Mesothelial cell of epicardium (in vitro differentiated cells): ENCODE data around the gene PCSK4. TPM values are rescaled to one million over a fixed set of nuclear protein-coding genes. Genes with fewer than 3 reads are reported as not detected.

Experiments
- DNase-seq, 2 experiments: peaks; one replicate each; pipeline ENCODE4 v3.0.0; 2021; ENCODE audit warnings: low spot score in 2 of 2; ENCODE audit not compliant: unreplicated experiment in 2 of 2
- H3K27ac Mint-ChIP-seq: 2 replicates; pipeline ENCODE4 v1.8.0; 2021; ENCODE audit warnings: mixed read lengths
- H3K27me3 Mint-ChIP-seq: 2 replicates; pipeline ENCODE4 v1.8.0; 2021; ENCODE audit warnings: low read depth, mixed read lengths
- H3K36me3 Mint-ChIP-seq: 2 replicates; pipeline ENCODE4 v1.8.0; 2021; ENCODE audit warnings: mixed read lengths
- H3K4me1 Mint-ChIP-seq: 2 replicates; pipeline ENCODE4 v1.8.0; 2021; ENCODE audit warnings: mixed read lengths
- H3K4me3 Mint-ChIP-seq: 2 replicates; pipeline ENCODE4 v1.8.0; 2021; ENCODE audit warnings: mild to moderate bottlenecking, moderate library complexity, mixed read lengths
- H3K9me3 Mint-ChIP-seq: 2 replicates; pipeline ENCODE4 v1.8.0; 2021; ENCODE audit warnings: mixed read lengths
- CTCF ChIP-seq: fragments of 200-600 bp; sonication (generic); IDR thresholded peaks from one replicate; pipeline ENCODE4 v1.5.0; 2021; ENCODE audit warnings: antibody characterized with exemption; ENCODE audit not compliant: unreplicated experiment
- total RNA-seq: library from RNA; stranded (reverse); gene quantifications from 3 replicates; pipeline ENCODE4 v1.2.1, GENCODE V29; 2021

Gene PCSK4
- total RNA-seq, 1 donor from 2014 or later: 22.6 TPM

- H3K36me3 Mint-ChIP-seq: peaks cover 25% of the 10 kb centered on the region
These were observed 51.9 kb downstream of the PCSK4 start, which contains the start of gene RPS15 for GRCh38 chr19:1438035-1438932. TSS of gene RPS15 (plus strand) at chr19:1438396. CDS start at chr19:1438426, 30 bp downstream.

GRCh38 chr19:1437609-1438008 is 52.5 kb downstream of the PCSK4 start:
- no peaks in the 10 kb centered on the region for H3K27me3 Mint-ChIP-seq
- peak overlapping the region; percentile 100 for H3K27ac Mint-ChIP-seq
- no peaks in the 10 kb centered on the region for H3K9me3 Mint-ChIP-seq
- H3K4me1 Mint-ChIP-seq: peaks cover 12% of the 10 kb centered on the region
- TF ChIP-seq CTCF: no peak
- peak overlapping the region; percentile 100 for H3K4me3 Mint-ChIP-seq
- H3K36me3 Mint-ChIP-seq: peaks cover 23% of the 10 kb centered on the region
- no peak for DNase-seq

More at GRCh38 chr19:1438035-1438932, 51.9 kb downstream of the PCSK4 start, which contains the start of gene RPS15:
- Mint-ChIP-seq H3K4me1 (peaks cover 12% of the 10 kb centered on the region), H3K27ac (peak within 1 kb of the TSS; percentile 100), H3K9me3 (no peaks in the 10 kb centered on the region), H3K27me3 (no peaks in the 10 kb centered on the region), H3K4me3 (peak within 1 kb of the TSS; percentile 100)
- DNase-seq: peak; percentile 96 to 98
- peak; percentile 88 for TF ChIP-seq CTCF

GRCh38 chr19:1435378-1435989 is 54.7 kb downstream of the PCSK4 start:
- no peak overlapping the region for H3K4me3 Mint-ChIP-seq
- H3K36me3 Mint-ChIP-seq: peaks cover 9% of the 10 kb centered on the region

GRCh38 chr19:1434577-1435060 is 55.5 kb downstream of the PCSK4 start:
- Mint-ChIP-seq H3K36me3 (peaks cover 7% of the 10 kb centered on the region), H3K27ac (no peak overlapping the region), H3K27me3 (no peaks in the 10 kb centered on the region), H3K4me3 (no peak overlapping the region), H3K9me3 (no peaks in the 10 kb centered on the region), H3K4me1 (peaks cover 3% of the 10 kb centered on the region)
- no peak for DNase-seq
- no peak for TF ChIP-seq CTCF

More at GRCh38 chr19:1435378-1435989, 54.7 kb downstream of the PCSK4 start:
- no peak for TF ChIP-seq CTCF
- H3K27me3 Mint-ChIP-seq: no peaks in the 10 kb centered on the region
- no peaks in the 10 kb centered on the region for H3K9me3 Mint-ChIP-seq
- DNase-seq: no peak
- peak overlapping the region; percentile 69 for H3K27ac Mint-ChIP-seq
- H3K4me1 Mint-ChIP-seq: peaks cover 8% of the 10 kb centered on the region

- DNase-seq: no peak
- H3K4me1 Mint-ChIP-seq: no peaks in the 10 kb centered on the region
- peaks cover 7% of the 10 kb centered on the region for H3K36me3 Mint-ChIP-seq
- TF ChIP-seq CTCF: no peak
- no peaks in the 10 kb centered on the region for H3K9me3 Mint-ChIP-seq
- H3K27ac Mint-ChIP-seq: no peak overlapping the region
- H3K4me3 Mint-ChIP-seq: no peak overlapping the region
- no peaks in the 10 kb centered on the region for H3K27me3 Mint-ChIP-seq
These were observed 56.1 kb downstream of the PCSK4 start for GRCh38 chr19:1434040-1434366.
